PFSK-1 (cell line): ENCODE data around the gene PLCD4.

Experiments used
- FOXP2 ChIP-seq: optimal IDR thresholded peaks from 2 replicates; pipeline ENCODE3; 2011; ENCODE audit warnings: borderline replicate concordance, control low read depth, inconsistent platforms; ENCODE audit not compliant: insufficient read depth; ENCODE audit errors: extremely low read length, extremely low read depth
- POLR2AphosphoS5 ChIP-seq: IDR thresholded peaks from 2 replicates; pipeline ENCODE4 v1.6.1; 2012; ENCODE audit warnings: low read depth, mild to moderate bottlenecking, control low read depth, low read length, moderate library complexity
- REST ChIP-seq, 2 experiments: IDR thresholded peaks; 2 replicates each; pipeline versions ENCODE4 v1.6.1 to v1.8.0; 2011 to 2012; ENCODE audit warnings: low read depth in 2 of 2, low read length in 2 of 2, control low read depth in 1 of 2, inconsistent platforms in 1 of 2, mild to moderate bottlenecking in 1 of 2, moderate library complexity in 1 of 2; ENCODE audit not compliant: insufficient read depth in 1 of 2
- SIN3A ChIP-seq: IDR thresholded peaks from 2 replicates; pipeline ENCODE4 v1.6.1; 2012; ENCODE audit warnings: mild to moderate bottlenecking, low read length, moderate library complexity, borderline replicate concordance; ENCODE audit not compliant: insufficient read depth
- TAF1 ChIP-seq: IDR thresholded peaks from 2 replicates; pipeline ENCODE4 v1.6.1; 2012; ENCODE audit warnings: low read length, control low read depth, borderline replicate concordance; ENCODE audit not compliant: insufficient read depth

The PLCD4 gene

GRCh38 chr2:218663901-218664300, 56.2 kb downstream of the PLCD4 start:
- TF ChIP-seq TAF1 = no peak
- no peak for TF ChIP-seq FOXP2

- TF ChIP-seq SIN3A = no peak
- TF ChIP-seq POLR2AphosphoS5 = no peak
- TF ChIP-seq TAF1 = no peak
- TF ChIP-seq REST (IDR thresholded peaks at IDR 0.05; ENCODE audit: insufficient read depth in 1 of 2, low read depth in 2 of 2, low read length in 2 of 2) = no peak
- TF ChIP-seq FOXP2 = no peak
Observed at GRCh38 chr2:218664653-218665052, 57.0 kb downstream of the PLCD4 start.

GRCh38 chr2:218671097-218671653, 63.5 kb downstream of the PLCD4 start:
- no peak for TF ChIP-seq SIN3A
- TF ChIP-seq POLR2AphosphoS5 = no peak
- TF ChIP-seq REST (IDR thresholded peaks at IDR 0.05; ENCODE audit: insufficient read depth in 1 of 2, low read depth in 2 of 2, low read length in 2 of 2) = no peak
- TF ChIP-seq TAF1 = no peak
- TF ChIP-seq FOXP2 = no peak

GRCh38 chr2:218671654-218672566, 64.2 kb downstream of the PLCD4 start, which contains the start of the genes RNF25 and STK36:
TSS of gene RNF25 (minus strand) at chr2:218672002. CDS start at chr2:218671970, 32 bp downstream.
TSS of gene STK36 (plus strand) at chr2:218672086. CDS start at chr2:218672830, 744 bp downstream.
- TF ChIP-seq TAF1 = peak; percentile 65; the same call in 1 of the 2 replicates
- peak in 1 of 2 experiments; percentile 40; a peak in 1 of 4 replicates for TF ChIP-seq REST (IDR thresholded peaks at IDR 0.05; ENCODE audit: insufficient read depth in 1 of 2, low read depth in 2 of 2, low read length in 2 of 2)
- TF ChIP-seq FOXP2 = no peak
- TF ChIP-seq SIN3A = peak; percentile 66; the same call in 1 of the 2 replicates
- TF ChIP-seq POLR2AphosphoS5 = peak; percentile 90

- TF ChIP-seq TAF1 = no peak
- TF ChIP-seq POLR2AphosphoS5 = no peak
- TF ChIP-seq SIN3A = no peak
- no peak for TF ChIP-seq REST (IDR thresholded peaks at IDR 0.05; ENCODE audit: insufficient read depth in 1 of 2, low read depth in 2 of 2, low read length in 2 of 2)
- TF ChIP-seq FOXP2 = no peak
Observed at GRCh38 chr2:218679119-218679518, 71.4 kb downstream of the PLCD4 start.
